Measurements from ENCODE around the gene TXNRD2. TPM values are rescaled to one million over a fixed set of nuclear protein-coding genes. Genes with fewer than 3 reads are reported as not detected.
A peak's percentile ranks its signal among the peaks of the same experiment; 100 is the strongest.

Gene TXNRD2
- total RNA-seq, 1 donor from 2014 or later: 47.5 TPM

- intact Hi-C loops (cut with DNase I): no loop called here
- DNase-seq: no peak
- Histone ChIP-seq H3K9me3 (no peaks in the 10 kb centered on the region), H3K4me3 (no peak overlapping the region), H3K4me1 (peaks cover 13% of the 10 kb centered on the region), H3K27ac (no peak overlapping the region), H3K27me3 (ENCODE audit: low read depth) (no peaks in the 10 kb centered on the region), H3K36me3 (peaks cover 55% of the 10 kb centered on the region)
- TF ChIP-seq CTCF (IDR thresholded peaks at IDR 0.05): no peak
- ATAC-seq: no peak
Observed at GRCh38 chr22:19972652-19973550, 31.3 kb upstream of the TXNRD2 start.

- intact Hi-C loops (cut with DNase I): no loop called here
- peaks cover 13% of the 10 kb centered on the region for H3K4me1 ChIP-seq
- ATAC-seq (no peak), DNase-seq (no peak)
- H3K4me3 ChIP-seq: no peak overlapping the region
- no peak for TF ChIP-seq CTCF (IDR thresholded peaks at IDR 0.05)
- H3K27ac ChIP-seq: no peak overlapping the region
- H3K9me3 ChIP-seq: no peaks in the 10 kb centered on the region
- H3K36me3 ChIP-seq: peaks cover 61% of the 10 kb centered on the region
- H3K27me3 ChIP-seq (ENCODE audit: low read depth): no peaks in the 10 kb centered on the region
Observed at GRCh38 chr22:19972251-19972650, 30.6 kb upstream of the TXNRD2 start.

- ATAC-seq: peak; percentile 53 to 63
Observed at GRCh38 chr22:19971276-19972124, 29.9 kb upstream of the TXNRD2 start.

GRCh38 chr22:19970479-19971275 is 29.1 kb upstream of the TXNRD2 start:
- Histone ChIP-seq H3K4me1 (peaks cover 13% of the 10 kb centered on the region), H3K27me3 (ENCODE audit: low read depth) (no peaks in the 10 kb centered on the region), H3K9me3 (no peaks in the 10 kb centered on the region), H3K36me3 (peaks cover 66% of the 10 kb centered on the region), H3K27ac (no peak overlapping the region), H3K4me3 (no peak overlapping the region)
- intact Hi-C loops (cut with DNase I): no loop called here
- peak; percentile 96 for TF ChIP-seq CTCF (IDR thresholded peaks at IDR 0.05)
- ATAC-seq (peak; percentile 82), DNase-seq (peak; percentile 81)

More at GRCh38 chr22:19971276-19972124, 29.9 kb upstream of the TXNRD2 start:
- Histone ChIP-seq H3K27me3 (ENCODE audit: low read depth) (no peaks in the 10 kb centered on the region), H3K9me3 (no peaks in the 10 kb centered on the region), H3K4me1 (peaks cover 13% of the 10 kb centered on the region), H3K36me3 (peaks cover 66% of the 10 kb centered on the region), H3K4me3 (peak overlapping the region; percentile 17), H3K27ac (no peak overlapping the region)
- intact Hi-C loops (cut with DNase I): no loop called here
- TF ChIP-seq CTCF (IDR thresholded peaks at IDR 0.05): no peak
- DNase-seq: peak; percentile 69

GRCh38 chr22:19970031-19970478 is 28.4 kb upstream of the TXNRD2 start:
- no peak overlapping the region for H3K4me3 ChIP-seq
- H3K27ac ChIP-seq: peak overlapping the region; percentile 10
- H3K4me1 ChIP-seq: peaks cover 13% of the 10 kb centered on the region
- H3K9me3 ChIP-seq: no peaks in the 10 kb centered on the region
- no peak for ATAC-seq
- H3K27me3 ChIP-seq (ENCODE audit: low read depth): no peaks in the 10 kb centered on the region
- TF ChIP-seq CTCF (IDR thresholded peaks at IDR 0.05): no peak
- peaks cover 70% of the 10 kb centered on the region for H3K36me3 ChIP-seq
- no peak for DNase-seq
- intact Hi-C loops (cut with DNase I): no loop called here

Data from lower lobe of right lung (tissue), 2 donors.